ENCODE results near the gene FUS. TPM values are rescaled to one million over a fixed set of nuclear protein-coding genes. Genes with fewer than 3 reads are reported as not detected.
A peak's percentile ranks its signal among the peaks of the same experiment; 100 is the strongest.
"Not testable (repeated sequence)": the region's sequence is repeated elsewhere in the genome, so short reads cannot be mapped to it uniquely, and the experiment has no call there.

FUS gene
- total RNA-seq, 1 experiment from 2014 or later, result 629 TPM

GRCh38 chr16:31143011-31143693 is 36.8 kb upstream of the FUS start:
- intact Hi-C loops (cut with micrococcal nuclease; ENCODE audit: unreplicated experiment), result loop anchor here (5.0 kb wide), 1 partner anchor 71 kb away; the partner anchor contains the start of genes ZNF646 and ZNF668
- BruUV-seq (replicated peaks), result no TSS peak
- TF ChIP-seq CTCF (IDR thresholded peaks at IDR 0.05; ENCODE audit: unreplicated experiment), result no peak
- Mint-ChIP-seq H3K36me3 (ENCODE audit: insufficient read depth, unreplicated experiment) (peaks cover 39% of the 10 kb centered on the region), H3K4me3 (ENCODE audit: low read depth, unreplicated experiment) (peak overlapping the region; percentile 59), H3K4me1 (ENCODE audit: low read depth, unreplicated experiment) (peaks cover 54% of the 10 kb centered on the region), H3K27me3 (ENCODE audit: unreplicated experiment) (peaks cover 28% of the 10 kb centered on the region), H3K9me3 (ENCODE audit: low read depth, unreplicated experiment) (no peaks in the 10 kb centered on the region), H3K27ac (ENCODE audit: unreplicated experiment) (no peak overlapping the region)
- CTCF ChIA-PET, result interaction anchor here (0.5 to 3.8 kb wide), 13 partner anchors 13 to 190 kb away, joined by 3 to 38 read pairs (median 10); partner anchors contain the start of genes FUS, HSD3B7, KAT8 and STX4
- DNase-seq, result no peak

GRCh38 chr16:31143694-31144148 is 36.2 kb upstream of the FUS start:
- Mint-ChIP-seq H3K4me1 (ENCODE audit: low read depth, unreplicated experiment) (peaks cover 50% of the 10 kb centered on the region), H3K27me3 (ENCODE audit: unreplicated experiment) (peaks cover 29% of the 10 kb centered on the region), H3K36me3 (ENCODE audit: insufficient read depth, unreplicated experiment) (peaks cover 33% of the 10 kb centered on the region), H3K9me3 (ENCODE audit: low read depth, unreplicated experiment) (no peaks in the 10 kb centered on the region), H3K4me3 (ENCODE audit: low read depth, unreplicated experiment) (peak overlapping the region; percentile 59), H3K27ac (ENCODE audit: unreplicated experiment) (no peak overlapping the region)
- DNase-seq, result no peak
- CTCF ChIA-PET, result interaction anchor here (0.6 to 3.8 kb wide), 3 partner anchors 14 to 147 kb away, joined by 3 to 38 read pairs (median 4); no protein-coding TSS in a partner anchor
- TF ChIP-seq CTCF (IDR thresholded peaks at IDR 0.05; ENCODE audit: unreplicated experiment), result no peak
- intact Hi-C loops (cut with micrococcal nuclease; ENCODE audit: unreplicated experiment), result loop anchor here (5.0 kb wide), 1 partner anchor 71 kb away; the partner anchor contains the start of genes ZNF646 and ZNF668
- no TSS peak for BruUV-seq (replicated peaks)

GRCh38 chr16:31144418-31144817 is 35.5 kb upstream of the FUS start:
- DNase-seq; H3K4me3 Mint-ChIP-seq (ENCODE audit: low read depth, unreplicated experiment); BruUV-seq (replicated peaks); H3K9me3 Mint-ChIP-seq (ENCODE audit: low read depth, unreplicated experiment); H3K27ac Mint-ChIP-seq (ENCODE audit: unreplicated experiment); CTCF ChIA-PET: not testable (repeated sequence)
- intact Hi-C loops (cut with micrococcal nuclease; ENCODE audit: unreplicated experiment), result loop anchor here (5.0 kb wide), 1 partner anchor 72 kb away; the partner anchor contains the start of genes ZNF646 and ZNF668
- Mint-ChIP-seq H3K36me3 (ENCODE audit: insufficient read depth, unreplicated experiment) (peaks cover 27% of the 10 kb centered on the region), H3K4me1 (ENCODE audit: low read depth, unreplicated experiment) (peaks cover 45% of the 10 kb centered on the region), H3K27me3 (ENCODE audit: unreplicated experiment) (peaks cover 29% of the 10 kb centered on the region)

- intact Hi-C loops (cut with micrococcal nuclease; ENCODE audit: unreplicated experiment), result loop anchor here (5.0 kb wide), 1 partner anchor 38 kb away; the partner anchor contains the start of gene BCKDK
- CTCF ChIA-PET, result interaction anchor here (0.7 to 1.1 kb wide), 4 partner anchors 14 to 161 kb away, joined by 3 to 4 read pairs (median 3); partner anchors contain the start of gene HSD3B7
- no TSS peak for BruUV-seq (replicated peaks)
- Mint-ChIP-seq H3K27ac (ENCODE audit: unreplicated experiment) (no peak overlapping the region), H3K4me1 (ENCODE audit: low read depth, unreplicated experiment) (peaks cover 48% of the 10 kb centered on the region), H3K9me3 (ENCODE audit: low read depth, unreplicated experiment) (no peaks in the 10 kb centered on the region), H3K27me3 (ENCODE audit: unreplicated experiment) (peaks cover 29% of the 10 kb centered on the region), H3K36me3 (ENCODE audit: insufficient read depth, unreplicated experiment) (peaks cover 27% of the 10 kb centered on the region), H3K4me3 (ENCODE audit: low read depth, unreplicated experiment) (no peak overlapping the region)
- no peak for DNase-seq
- no peak for TF ChIP-seq CTCF (IDR thresholded peaks at IDR 0.05; ENCODE audit: unreplicated experiment)
These were observed 34.4 kb upstream of the FUS start for GRCh38 chr16:31145398-31145990.

All from Calu3 (cell line).